ENCODE results near the gene AQP11. TPM values are rescaled to one million over a fixed set of nuclear protein-coding genes. Genes with fewer than 3 reads are reported as not detected.
A peak's percentile ranks its signal among the peaks of the same experiment; 100 is the strongest.
"Not testable (repeated sequence)": the region's sequence is repeated elsewhere in the genome, so short reads cannot be mapped to it uniquely, and the experiment has no call there.

Gene AQP11
- total RNA-seq, 1 donor from 2014 or later = 0.58 TPM

DNA sequence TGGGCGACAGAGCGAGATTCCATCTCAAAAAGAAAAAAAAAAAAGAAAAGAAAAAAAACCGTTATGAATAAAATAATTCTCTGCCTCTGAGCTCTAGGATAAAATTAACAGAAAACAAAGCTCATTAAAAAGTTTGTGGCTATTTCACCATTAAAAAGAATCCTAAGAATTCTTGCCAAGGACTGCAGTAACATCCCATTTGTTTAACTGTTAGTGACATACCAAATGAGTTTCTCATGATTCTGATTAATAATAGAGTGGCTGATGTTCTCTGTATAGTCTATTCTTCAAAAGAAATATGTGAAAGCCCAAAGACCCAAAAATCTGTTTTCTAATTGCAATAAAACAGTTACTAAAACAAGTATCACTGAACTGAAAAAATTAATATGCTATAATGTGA lies 28.1 kb downstream of the AQP11 start:
- no peak overlapping the region for H3K4me3 ChIP-seq (ENCODE audit: low read depth, low read length)
- TF ChIP-seq, protein P1, sequence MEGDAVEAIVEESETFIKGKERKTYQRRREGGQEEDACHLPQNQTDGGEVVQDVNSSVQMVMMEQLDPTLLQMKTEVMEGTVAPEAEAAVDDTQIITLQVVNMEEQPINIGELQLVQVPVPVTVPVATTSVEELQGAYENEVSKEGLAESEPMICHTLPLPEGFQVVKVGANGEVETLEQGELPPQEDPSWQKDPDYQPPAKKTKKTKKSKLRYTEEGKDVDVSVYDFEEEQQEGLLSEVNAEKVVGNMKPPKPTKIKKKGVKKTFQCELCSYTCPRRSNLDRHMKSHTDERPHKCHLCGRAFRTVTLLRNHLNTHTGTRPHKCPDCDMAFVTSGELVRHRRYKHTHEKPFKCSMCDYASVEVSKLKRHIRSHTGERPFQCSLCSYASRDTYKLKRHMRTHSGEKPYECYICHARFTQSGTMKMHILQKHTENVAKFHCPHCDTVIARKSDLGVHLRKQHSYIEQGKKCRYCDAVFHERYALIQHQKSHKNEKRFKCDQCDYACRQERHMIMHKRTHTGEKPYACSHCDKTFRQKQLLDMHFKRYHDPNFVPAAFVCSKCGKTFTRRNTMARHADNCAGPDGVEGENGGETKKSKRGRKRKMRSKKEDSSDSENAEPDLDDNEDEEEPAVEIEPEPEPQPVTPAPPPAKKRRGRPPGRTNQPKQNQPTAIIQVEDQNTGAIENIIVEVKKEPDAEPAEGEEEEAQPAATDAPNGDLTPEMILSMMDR (conservative IDR thresholded peaks at IDR 0.05; ENCODE audit: low read depth, low read length) = no peak
- peak; percentile 22 for DNase-seq (ENCODE audit: low read depth)

DNA sequence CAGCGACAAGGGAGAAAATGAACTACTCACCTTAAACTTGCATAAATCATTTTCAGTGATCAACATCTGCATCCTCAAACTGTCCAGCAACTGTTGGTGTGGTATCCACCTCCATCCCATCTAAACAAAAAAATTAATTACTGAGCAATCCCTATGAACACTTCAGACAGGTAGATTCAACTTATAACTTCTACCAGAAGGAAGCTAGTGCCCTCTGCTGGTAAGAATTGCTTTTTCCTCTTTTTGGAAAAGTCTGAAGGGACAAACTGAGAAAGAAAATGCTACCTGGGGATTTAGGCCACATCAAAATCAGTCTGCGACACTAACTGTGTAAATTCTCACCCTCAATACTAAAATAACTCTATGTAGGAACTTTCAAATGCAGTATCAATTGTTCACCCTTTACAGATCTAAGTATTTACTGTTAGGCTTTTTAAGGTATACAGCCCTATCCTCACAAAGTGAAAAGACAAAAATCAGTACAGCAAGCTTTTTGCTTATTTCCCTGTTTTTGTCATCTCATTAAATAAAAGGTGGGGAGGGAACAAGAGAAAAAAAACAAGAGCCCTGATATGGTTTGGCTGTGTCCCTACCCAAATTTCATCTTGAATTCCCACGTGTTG lies 29.9 kb downstream of the AQP11 start:
- TF ChIP-seq, protein P1 (conservative IDR thresholded peaks at IDR 0.05; ENCODE audit: low read depth, low read length) = peak; percentile 83

DNA sequence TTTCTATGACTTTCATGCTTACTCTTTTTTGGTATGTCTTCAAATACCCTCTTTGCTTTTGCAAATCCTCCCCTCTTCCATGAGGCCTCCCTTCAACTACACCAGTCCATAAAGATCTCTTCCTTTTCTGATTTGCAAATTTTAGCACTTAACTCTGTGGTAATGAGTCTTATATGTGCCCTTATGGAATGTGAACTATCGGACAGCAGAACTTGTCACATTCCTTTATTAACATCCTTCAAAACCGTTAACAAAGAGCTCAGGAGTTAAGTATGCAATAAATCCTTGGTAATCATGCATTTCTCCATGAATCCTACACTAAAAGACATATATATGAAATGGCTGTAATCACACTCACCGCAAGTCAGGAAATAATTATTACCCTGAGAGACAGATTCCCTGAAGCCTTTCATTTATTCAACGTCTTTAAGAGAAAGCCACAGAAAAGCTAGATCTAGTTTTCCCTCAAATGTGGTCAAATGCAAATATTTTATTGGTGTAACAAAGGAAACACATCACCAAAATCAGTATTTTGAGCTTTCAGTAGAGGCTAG lies 40.5 kb downstream of the AQP11 start:
- H3K4me3 ChIP-seq (ENCODE audit: low read depth, low read length) = no peak overlapping the region
- TF ChIP-seq, protein P1 (conservative IDR thresholded peaks at IDR 0.05; ENCODE audit: low read depth, low read length) = no peak
- DNase-seq (ENCODE audit: low read depth) = no peak

More for the DNA sequence above, 29.9 kb downstream of the AQP11 start:
- no peak overlapping the region for H3K4me3 ChIP-seq (ENCODE audit: low read depth, low read length)
- DNase-seq (ENCODE audit: low read depth) = peak; percentile 23

DNA sequence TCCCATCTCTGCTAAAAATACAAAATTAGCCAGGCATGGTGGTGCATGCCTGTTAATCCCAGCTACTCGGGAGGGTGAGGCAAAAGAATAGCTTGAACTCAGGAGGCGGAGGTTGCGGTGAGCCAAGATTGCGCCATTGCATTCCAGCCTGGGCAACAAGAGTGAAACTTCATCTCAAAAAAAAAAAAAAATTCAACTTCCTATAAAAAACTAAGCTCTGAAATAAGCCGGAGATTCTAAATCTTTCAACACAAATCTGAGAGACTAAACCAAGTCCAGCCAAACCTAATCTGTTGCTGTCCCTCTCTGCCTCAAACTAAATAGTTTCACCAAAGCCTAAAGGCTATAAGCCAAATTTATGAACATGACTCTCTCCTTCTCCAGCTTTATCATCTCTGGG lies 44.2 kb downstream of the AQP11 start:
- not testable (repeated sequence) for DNase-seq (ENCODE audit: low read depth); H3K4me3 ChIP-seq (ENCODE audit: low read depth, low read length)

DNA sequence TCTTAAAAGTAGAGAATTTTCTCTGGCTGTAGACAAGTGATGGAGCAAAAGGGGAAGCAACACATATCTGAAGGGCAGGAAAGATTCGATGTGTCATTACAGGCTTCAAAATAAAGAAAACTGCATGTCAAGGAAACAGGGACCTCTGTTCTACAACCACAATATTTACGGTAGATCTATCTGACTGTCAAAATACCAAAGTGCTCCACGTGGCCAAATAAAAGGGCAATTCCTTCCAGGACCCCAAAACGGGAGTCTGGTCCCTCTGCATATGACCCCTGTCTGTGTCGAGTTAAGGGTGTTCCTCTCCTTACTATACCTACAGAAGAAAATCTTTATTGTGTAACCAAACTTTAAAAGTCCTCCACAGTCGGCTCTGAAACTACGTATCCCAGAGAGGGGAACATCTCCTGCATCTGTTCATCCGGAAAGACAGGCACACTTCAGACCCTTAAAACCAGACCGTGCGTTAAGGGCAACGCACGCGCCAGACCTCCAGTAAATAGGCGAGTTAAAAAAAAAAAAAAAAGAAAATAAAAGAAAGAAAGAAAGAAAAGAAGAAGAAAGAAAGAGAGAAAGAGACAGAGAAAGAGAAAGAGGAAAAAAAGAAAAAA lies 47.1 kb downstream of the AQP11 start:
- no peak for DNase-seq (ENCODE audit: low read depth)
- TF ChIP-seq, protein P1 (conservative IDR thresholded peaks at IDR 0.05; ENCODE audit: low read depth, low read length) = no peak
- H3K4me3 ChIP-seq (ENCODE audit: low read depth, low read length) = peak overlapping the region; percentile 97

DNA sequence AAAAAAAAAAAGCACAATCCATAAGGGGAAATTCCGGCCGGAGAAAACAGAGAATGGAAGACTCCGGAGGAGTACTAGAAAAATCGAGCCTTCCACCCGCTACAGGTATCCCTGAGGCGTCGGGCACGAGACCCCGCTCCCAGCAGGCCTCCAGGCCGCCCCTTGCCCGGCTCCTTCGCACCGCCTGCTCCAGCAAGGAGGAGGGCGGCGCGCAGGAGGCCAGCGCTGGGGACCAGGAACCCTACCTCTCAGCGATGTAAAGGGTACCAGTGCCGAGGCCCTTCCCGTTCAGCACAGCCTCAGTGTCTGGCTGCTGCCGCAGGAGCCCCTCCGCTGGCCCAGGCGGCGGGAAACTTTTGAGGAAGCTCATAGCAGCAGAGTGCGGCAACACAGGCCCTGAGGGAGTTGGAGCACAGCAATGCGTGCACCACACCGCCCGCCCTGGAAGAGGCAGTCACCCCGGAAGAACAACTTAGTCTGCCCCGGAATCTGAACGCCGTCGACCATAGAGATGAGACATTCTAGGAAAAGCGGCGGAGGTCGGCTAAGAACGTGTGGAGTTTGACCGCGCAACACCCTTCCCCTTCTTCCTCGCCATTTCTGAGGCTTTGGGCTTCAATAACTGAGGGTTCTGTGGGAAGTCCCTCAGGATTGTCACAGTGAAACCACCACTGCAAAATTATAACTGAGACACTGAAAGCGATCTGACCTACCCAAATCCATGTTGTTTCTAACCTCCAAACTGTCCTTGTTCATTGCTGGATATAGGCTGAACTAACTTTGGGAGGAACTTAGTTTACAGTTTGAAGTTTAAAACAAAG lies 47.8 kb downstream of the AQP11 start, which contains the start of gene CLNS1A:
CLNS1A (minus strand) TSS at position 450 of the 821 bp plus-strand sequence; CDS start at position 370, 80 bp downstream.
- H3K4me3 ChIP-seq (ENCODE audit: low read depth, low read length) = peak within 1 kb of the TSS; percentile 97
- TF ChIP-seq, protein P1 (conservative IDR thresholded peaks at IDR 0.05; ENCODE audit: low read depth, low read length) = no peak

DNA sequence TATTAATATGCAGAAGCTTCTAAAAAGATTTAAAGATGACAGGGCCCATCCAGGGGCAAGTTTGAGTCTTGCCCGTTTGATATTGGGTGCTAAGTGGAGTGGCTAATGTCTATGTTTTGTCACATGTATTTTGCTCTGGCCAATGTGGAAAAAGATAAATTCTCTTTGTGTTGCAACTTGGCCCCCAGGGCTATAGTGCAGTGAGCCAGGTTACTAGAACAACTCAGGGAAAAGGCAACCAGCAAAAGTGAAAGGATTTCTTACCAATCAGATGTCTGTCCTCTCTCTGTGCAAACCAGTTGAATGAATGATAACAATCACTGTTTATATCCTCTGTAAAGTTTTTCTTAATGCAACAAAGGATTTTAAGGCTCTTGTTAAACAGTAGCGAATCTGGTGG lies 52.5 kb downstream of the AQP11 start:
- no peak for DNase-seq (ENCODE audit: low read depth)
- TF ChIP-seq, protein P1 (conservative IDR thresholded peaks at IDR 0.05; ENCODE audit: low read depth, low read length) = no peak
- H3K4me3 ChIP-seq (ENCODE audit: low read depth, low read length) = no peak overlapping the region

More for the DNA sequence above, 47.8 kb downstream of the AQP11 start, which contains the start of gene CLNS1A:
- DNase-seq (ENCODE audit: low read depth) = peak; percentile 42

Data from epithelial cell of proximal tubule (primary cell).